ENCODE data around the gene GCAT. TPM values are rescaled to one million over a fixed set of nuclear protein-coding genes. Genes with fewer than 3 reads are reported as not detected.

The GCAT gene
- total and polyA plus RNA-seq, 2 of the 13 experiments (the other 11 are each of a cell fraction or from before 2014, with no cell fraction given) = 28.0 to 50.3 TPM

DNA sequence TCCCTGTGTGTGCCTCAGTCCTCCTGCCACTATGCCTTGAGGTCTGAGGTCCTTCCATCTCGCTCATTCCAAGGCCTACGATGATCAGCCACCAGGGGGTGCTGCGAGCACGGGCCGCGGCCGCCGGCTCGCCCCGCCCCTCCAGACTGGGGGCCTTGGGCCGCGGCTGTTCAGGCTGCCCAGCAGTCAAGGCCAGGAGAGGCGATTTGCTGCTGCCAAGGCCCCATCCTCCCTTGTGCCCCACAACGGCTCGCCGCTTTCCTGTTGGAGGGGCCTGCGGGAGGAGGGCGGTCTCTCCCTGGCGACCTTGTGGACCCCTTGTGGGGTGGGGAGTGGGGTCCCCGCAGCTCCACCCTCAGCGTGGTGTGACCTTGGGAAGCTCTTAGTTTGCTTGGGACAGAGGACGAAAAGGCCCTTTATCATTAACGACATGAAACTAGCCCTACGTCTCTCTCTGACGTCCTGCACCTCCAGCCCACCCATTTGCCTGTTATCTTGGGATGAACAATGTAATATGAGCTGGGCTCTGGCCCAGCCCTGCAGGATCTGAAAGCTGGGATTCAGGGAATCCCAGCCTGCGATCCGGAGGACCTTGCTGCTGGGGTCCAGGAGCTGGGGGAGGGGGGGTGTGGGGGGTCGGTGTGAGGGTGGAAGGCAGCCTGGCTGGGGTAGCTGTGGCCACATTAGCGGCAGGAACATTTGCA, 10.1 kb downstream of the GCAT start:
- ATAC-seq (peak; percentile 70), DNase-seq (ENCODE audit: low spot score) (peak; percentile 86), FAIRE-seq (peak; percentile 85)
- Histone ChIP-seq H3K79me2 (ENCODE audit: insufficient read depth, low read length) (no peaks in the 10 kb centered on the region), H3K4me2 (ENCODE audit: low read depth, low read length) (peak overlapping the region; percentile 68), H3K9me3 (ENCODE audit: low read length) (no peaks in the 10 kb centered on the region), H3K4me1 (ENCODE audit: insufficient read depth, low read length) (peaks cover 50% of the 10 kb centered on the region), H3K27me3 (ENCODE audit: control insufficient read depth in 1 of 2, insufficient read depth in 2 of 2, low read length in 2 of 2) (no peaks in the 10 kb centered on the region), H3K9ac (ENCODE audit: insufficient read depth, low read depth, low read length) (peak overlapping the region; percentile 61), H3K36me3 (replicated peaks in 1 of 2; ENCODE audit: control insufficient read depth in 1 of 2, insufficient read depth in 2 of 2, low read length in 2 of 2) (peaks cover 8 to 18% of the 10 kb centered on the region in 2 experiments; a peak in 4 of 5 replicates), H3K4me3 (replicated peaks in 1 of 3; ENCODE audit: insufficient read depth in 1 of 3, low read depth in 2 of 3, low read length in 3 of 3) (peak overlapping the region; percentile 29 to 63 (median 35); a peak in 4 of 6 replicates), H4K20me1 (ENCODE audit: insufficient read depth, low read length) (no peaks in the 10 kb centered on the region), H2AFZ (ENCODE audit: low read length) (no peak overlapping the region), H3K27ac (ENCODE audit: extremely low read length, insufficient read depth, low read length) (peak overlapping the region; percentile 72)
- CTCF ChIA-PET (ENCODE audit: low intra/inter-chr PET ratio, low total read pairs) = interaction anchor here (1.3 to 2.6 kb wide), 4 partner anchors 45 to 147 kb away, joined by 4 to 28 read pairs (median 14); no protein-coding TSS in a partner anchor
- BruUV-seq (replicated peaks) = no TSS peak
- intact Hi-C loops (cut with micrococcal nuclease; ENCODE audit: unreplicated experiment) = loop anchor here (1.0 kb wide), 2 partner anchors 45 to 147 kb away; no protein-coding TSS in a partner anchor
- WGBS (ENCODE audit: low lambda C conversion rate) = 2% methylated on average over 10 of the region's 29 CpGs
- POLR2A ChIA-PET = interaction anchor here (0.8 to 5.5 kb wide), 19 partner anchors 9 to 210 kb away, joined by 3 to 67 read pairs (median 5); partner anchors contain the start of genes ANKRD54, C22orf23, GCAT and MICALL1
- in situ Hi-C loops (cut with HindIII; ENCODE audit: extremely low pct_ligation_motif_present, low pct_unique_long_range_greater_than_20kb) = loop anchor here (5.0 to 10.0 kb wide), 2 partner anchors 44 to 117 kb away; no protein-coding TSS in a partner anchor
- TF ChIP-seq ZNF441 (CRISPR knock-in tag; IDR thresholded peaks at IDR 0.05; ENCODE audit: borderline replicate concordance) (peak; percentile 41; the same call in 1 of the 2 replicates), TAF15 (IDR thresholded peaks at IDR 0.05; ENCODE audit: low read depth, low read length, poor library complexity, severe bottlenecking) (no peak), ZNF790 (CRISPR knock-in tag; IDR thresholded peaks at IDR 0.05; ENCODE audit: borderline replicate concordance) (no peak), ZNF205 (CRISPR knock-in tag; IDR thresholded peaks at IDR 0.05) (peak; percentile 76; the same call in 1 of the 2 replicates), ZNF263 (CRISPR knock-in tag; IDR thresholded peaks at IDR 0.05) (peak; percentile 64), AKAP8 (CRISPR knock-in tag; IDR thresholded peaks at IDR 0.05) (peak; percentile 87), SMAD3 (CRISPR knock-in tag; IDR thresholded peaks at IDR 0.05) (0 out of 2 replicates have a peak, but pooled peaks have one; percentile 56), DR1 (CRISPR knock-in tag; IDR thresholded peaks at IDR 0.05) (no peak), KIAA2018 (CRISPR knock-in tag; IDR thresholded peaks at IDR 0.05; ENCODE audit: borderline replicate concordance) (no peak), RNF2 (conservative IDR thresholded peaks at IDR 0.05; ENCODE audit: low read depth) (no peak), NFYC (CRISPR knock-in tag; IDR thresholded peaks at IDR 0.05) (0 out of 2 replicates have a peak, but pooled peaks have one; percentile 19), ZFP41 (CRISPR knock-in tag; IDR thresholded peaks at IDR 0.05; ENCODE audit: borderline replicate concordance) (no peak), DZIP1 (CRISPR knock-in tag; IDR thresholded peaks at IDR 0.05) (no peak)
